H1 (cell line): ENCODE results near the gene RAB2B. TPM values are rescaled to one million over a fixed set of nuclear protein-coding genes. Genes with fewer than 3 reads are reported as not detected.
A peak's percentile ranks its signal among the peaks of the same experiment; 100 is the strongest.

ENCODE experiments used
- CTCF ChIP-seq, 3 experiments: IDR thresholded peaks; 1 replicate in 2 of 3; 2 replicates in 1 of 3; pipeline versions ENCODE4 v1.5.1 to v1.6.1; 2011; ENCODE audit warnings: low read length in 3 of 3, mild to moderate bottlenecking in 3 of 3, inconsistent platforms in 2 of 3, low read depth in 1 of 3, moderate library complexity in 1 of 3; ENCODE audit not compliant: insufficient read depth in 1 of 3; ENCODE audit errors: control extremely low read depth in 1 of 3
- HDAC6 ChIP-seq: IDR thresholded peaks from one replicate; pipeline ENCODE4 v1.7.1; 2012; ENCODE audit warnings: low read depth, mild to moderate bottlenecking, inconsistent platforms, low read length, moderate library complexity
- RNF2 ChIP-seq: fragments of 200-900, 300-1000 bp; sonication (generic); IDR thresholded peaks from 2 replicates; pipeline ENCODE4 v1.7.1; 2016; ENCODE audit warnings: borderline replicate concordance, low read depth, mild to moderate bottlenecking, antibody characterized with exemption, low read length; ENCODE audit not compliant: poor library complexity, severe bottlenecking; ENCODE audit errors: missing control alignments
- SIN3A ChIP-seq, 2 experiments: IDR thresholded peaks in 1 of 2; conservative IDR thresholded peaks in 1 of 2; 2 replicates each; pipeline ENCODE4 v1.6.1; 2011 to 2012; ENCODE audit warnings: low read length in 2 of 2, improper control_type of control experiment in 1 of 2, low read depth in 1 of 2, mild to moderate bottlenecking in 1 of 2
- TAF7 ChIP-seq: optimal IDR thresholded peaks from 2 replicates; pipeline ENCODE3; 2011; ENCODE audit warnings: low read depth, mild to moderate bottlenecking, inconsistent platforms, low read length, moderate library complexity, borderline replicate concordance
- polyA plus RNA-seq, 7 experiments: library from polyadenylated mRNA; depleted of rRNA in 3 of 7; stranded (reverse) in 5 of 7; unstranded in 2 of 7; fragments of >200 nt in 5 of 7; fragments of 200-250 nt in 2 of 7; gene quantifications; 1 replicate in 5 of 7; 2 replicates in 1 of 7; 4 replicates in 1 of 7; pipeline versions ENCODE4 v1.2.1 to v1.2.3, GENCODE V29; 2011 to 2013; ENCODE audit warnings: missing spikeins in 2 of 7, mixed read lengths in 2 of 7
- total RNA-seq: library from RNA; stranded (reverse); fragmentation: NEBNext Ultra II Directional; extraction: Animal tissue kit (Norgen Biotek cat#: 25700); gene quantifications from 2 replicates; pipeline ENCODE4 v1.2.1, GENCODE V29; 2021

Gene RAB2B
- total and polyA plus RNA-seq, 2 of the 8 experiments (the other 6 are each of a cell fraction or from before 2014, with no cell fraction given), result 23.4 to 26.1 TPM

- TF ChIP-seq SIN3A (conservative IDR thresholded peaks at IDR 0.05 in 1 of 2, IDR thresholded peaks at IDR 0.05 in 1 of 2; ENCODE audit: low read depth in 1 of 2, low read length in 2 of 2) (peak in 1 of 2 experiments; percentile 71; a peak in 1 of 4 replicates), CTCF (IDR thresholded peaks at IDR 0.05; ENCODE audit: control extremely low read depth in 1 of 3, insufficient read depth in 1 of 3, low read depth in 1 of 3, low read length in 3 of 3) (no peak), TAF7 (peak; percentile 68), RNF2 (no peak), HDAC6 (no peak)
These were observed 39.5 kb downstream of the RAB2B start (continued) for GRCh38 chr14:21437063-21437901.
